HepG2 (cell line): ENCODE data around the gene CCDC148. TPM values are rescaled to one million over a fixed set of nuclear protein-coding genes. Genes with fewer than 3 reads are reported as not detected.
A peak's percentile ranks its signal among the peaks of the same experiment; 100 is the strongest.

Experiments
- DMAP1 ChIP-seq: IDR thresholded peaks from 2 replicates; pipeline ENCODE4 v1.6.1; 2016
- GATA4 ChIP-seq: sonication (generic); IDR thresholded peaks from 2 replicates; pipeline ENCODE4 v1.6.1; 2016; ENCODE audit warnings: antibody characterized with exemption, low read depth, borderline replicate concordance
- KAT8 ChIP-seq: IDR thresholded peaks from 2 replicates; pipeline ENCODE4 v1.6.1; 2016; ENCODE audit warnings: missing genetic modification reagents, missing compliant biosample characterization
- MEIS2 ChIP-seq: sonication (generic); formaldehyde crosslinking; IDR thresholded peaks from 2 replicates; pipeline ENCODE4 v1.9.0; 2021; ENCODE audit warnings: mild to moderate bottlenecking, missing genetic modification reagents
- MYPOP ChIP-seq: sonication (generic); formaldehyde crosslinking; IDR thresholded peaks from 2 replicates; pipeline ENCODE4 v1.8.1; 2023; ENCODE audit warnings: mild to moderate bottlenecking, moderate library complexity, missing genetic modification reagents
- NAIF1 ChIP-seq: sonication (generic); formaldehyde crosslinking; IDR thresholded peaks from 2 replicates; pipeline ENCODE4 v1.5.0; 2020; ENCODE audit warnings: mild to moderate bottlenecking, missing genetic modification reagents, borderline replicate concordance
- NFIC ChIP-seq: IDR thresholded peaks from 2 replicates; pipeline ENCODE4 v1.6.1; 2012; ENCODE audit warnings: mild to moderate bottlenecking, low read length, inconsistent platforms
- NR3C1 ChIP-seq: sonication (generic); formaldehyde crosslinking; IDR thresholded peaks from 2 replicates; pipeline ENCODE4 v1.4.0; 2020; ENCODE audit warnings: missing genetic modification reagents
- POLR2A ChIP-seq, 2 experiments: IDR thresholded peaks; 2 replicates each; pipeline ENCODE4 v1.6.1; 2011; ENCODE audit warnings: low read depth in 2 of 2, low read length in 2 of 2, mild to moderate bottlenecking in 1 of 2, moderate library complexity in 1 of 2; ENCODE audit not compliant: insufficient read depth in 1 of 2
- ZC3H13 ChIP-seq: sonication (generic); formaldehyde crosslinking; IDR thresholded peaks from 2 replicates; pipeline ENCODE4 v1.8.1; 2023; ENCODE audit warnings: mild to moderate bottlenecking, missing genetic modification reagents, moderate library complexity
- ZMYM3 ChIP-seq: sonication (generic); formaldehyde crosslinking; IDR thresholded peaks from 2 replicates; pipeline ENCODE4 v1.5.1; 2020; ENCODE audit warnings: mild to moderate bottlenecking, missing genetic modification reagents
- ZNF567 ChIP-seq: sonication (generic); formaldehyde crosslinking; IDR thresholded peaks from 2 replicates; pipeline ENCODE4 v1.8.1; 2023; ENCODE audit warnings: mild to moderate bottlenecking, missing genetic modification reagents, borderline replicate concordance
- ZNF580 ChIP-seq: IDR thresholded peaks from 2 replicates; pipeline ENCODE4 v1.6.1; 2016; ENCODE audit warnings: low read depth, borderline replicate concordance
- ZNF607 ChIP-seq: sonication (generic); formaldehyde crosslinking; IDR thresholded peaks from 2 replicates; pipeline ENCODE4 v1.5.1; 2020; ENCODE audit warnings: missing genetic modification reagents, mild to moderate bottlenecking, borderline replicate concordance
- ZNF75D ChIP-seq: sonication (generic); formaldehyde crosslinking; IDR thresholded peaks from 2 replicates; pipeline ENCODE4 v1.8.1; 2023; ENCODE audit warnings: missing genetic modification reagents, mild to moderate bottlenecking, borderline replicate concordance
- polyA plus RNA-seq, 8 experiments: library from polyadenylated mRNA; depleted of rRNA in 3 of 8; stranded (reverse) in 7 of 8; unstranded in 1 of 8; fragments of >200 nt; fragmentation: Illumina TruSeq in 4 of 8; extraction: Trizol in 4 of 8; gene quantifications; 2 replicates each; pipeline versions ENCODE4 v1.2.1 to v1.2.3, GENCODE V29; 2011 to 2016; ENCODE audit warnings: low read depth in 4 of 8, missing spikeins in 1 of 8, mixed read lengths in 1 of 8; ENCODE audit not compliant: insufficient read depth in 1 of 8
- total RNA-seq, 5 experiments: library from RNA; depleted of rRNA; stranded (reverse); fragments of >200 nt; fragmentation: Illumina TruSeq; extraction: Trizol; gene quantifications; 2 replicates each; pipeline ENCODE4 v1.2.3, GENCODE V29; 2016; ENCODE audit warnings: low read depth in 1 of 5
- TF ChIP-seq, protein P1 (sequence below): sonication (generic); formaldehyde crosslinking; IDR thresholded peaks from 2 replicates; pipeline ENCODE4 v1.5.0; 2020; ENCODE audit warnings: mild to moderate bottlenecking, missing genetic modification reagents, borderline replicate concordance
- TF ChIP-seq, protein P2 (sequence below): sonication (generic); formaldehyde crosslinking; conservative IDR thresholded peaks from 2 replicates; pipeline ENCODE4 v1.8.1; 2023; ENCODE audit warnings: missing genetic modification reagents
- TF ChIP-seq, protein P3 (sequence below), 2 experiments: fragments of 450-650 bp in 1 of 2; sonication (generic) in 1 of 2; formaldehyde crosslinking; IDR thresholded peaks; 2 replicates each; pipeline versions ENCODE4 v1.5.0 to v1.8.0; 2020 to 2022; ENCODE audit warnings: mild to moderate bottlenecking in 1 of 2, missing genetic modification reagents in 1 of 2
- TF ChIP-seq, protein P4 (sequence below): sonication (generic); formaldehyde crosslinking; IDR thresholded peaks from 2 replicates; pipeline ENCODE4 v1.4.0; 2020; ENCODE audit warnings: mild to moderate bottlenecking, missing genetic modification reagents
- TF ChIP-seq, protein P5 (sequence below): IDR thresholded peaks from 2 replicates; pipeline ENCODE4 v1.6.1; 2016; ENCODE audit warnings: mild to moderate bottlenecking

CCDC148 gene
- total and polyA plus RNA-seq, 2 of the 13 experiments (the other 11 are each of a cell fraction or from before 2014, with no cell fraction given): 0.30 to 0.49 TPM

DNA sequence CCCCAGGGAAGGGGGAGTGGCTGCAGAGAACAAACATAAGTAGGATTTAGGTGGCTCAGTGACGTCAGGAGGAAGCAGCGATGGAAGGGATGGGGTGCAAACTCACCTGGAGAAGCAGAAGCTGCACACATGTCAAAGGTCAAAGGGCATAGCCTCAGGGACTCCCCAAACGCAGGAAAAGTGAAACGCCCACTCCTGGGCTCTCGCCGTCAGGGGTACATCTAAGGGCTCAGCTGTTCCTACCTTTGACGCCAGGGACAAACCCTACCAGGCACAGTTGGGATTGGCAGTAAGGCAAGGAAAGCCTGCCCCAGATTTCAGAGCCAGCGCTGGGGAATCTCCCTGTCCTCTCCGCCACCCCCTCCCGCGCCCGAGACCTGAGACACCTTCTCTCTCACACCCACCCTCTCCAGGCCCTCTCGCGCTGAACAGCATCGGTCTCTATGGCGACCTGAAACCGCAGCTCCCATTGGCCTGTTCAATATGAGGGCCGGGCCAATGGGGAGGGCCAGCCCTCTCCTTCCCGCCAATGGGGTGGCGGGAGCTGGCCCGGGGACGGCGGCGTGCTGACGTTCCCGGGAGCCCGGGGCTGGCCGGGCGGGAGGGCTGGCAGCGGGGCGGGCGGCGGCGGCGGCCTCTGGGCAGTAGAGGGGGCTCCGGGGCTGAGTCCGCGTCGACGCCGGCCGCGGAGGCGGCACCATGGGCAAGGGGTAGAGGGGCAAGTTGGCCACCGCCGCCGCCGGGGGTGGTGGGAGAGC, at the start of gene CCDC148, which contains the start of gene PKP4 (continued):
- no peak for TF ChIP-seq ZNF580 (CRISPR knock-in tag)
- TF ChIP-seq ZNF607 (CRISPR knock-in tag): 0 out of 2 replicates have a peak, but pooled peaks have one; percentile 37
- TF ChIP-seq ZNF75D (CRISPR knock-in tag): no peak
- no peak for TF ChIP-seq GATA4
- TF ChIP-seq MYPOP (CRISPR knock-in tag): no peak
- peak in 1 of 2 experiments; percentile 50; a peak in 1 of 4 replicates for TF ChIP-seq POLR2A (IDR thresholded peaks at IDR 0.05; ENCODE audit: insufficient read depth in 1 of 2, low read depth in 2 of 2, low read length in 2 of 2)
- TF ChIP-seq NFIC: no peak
- TF ChIP-seq KAT8 (CRISPR knock-in tag): no peak
- TF ChIP-seq ZC3H13 (CRISPR knock-in tag): no peak
- no peak for TF ChIP-seq ZNF567 (CRISPR knock-in tag)
- TF ChIP-seq, protein P1, sequence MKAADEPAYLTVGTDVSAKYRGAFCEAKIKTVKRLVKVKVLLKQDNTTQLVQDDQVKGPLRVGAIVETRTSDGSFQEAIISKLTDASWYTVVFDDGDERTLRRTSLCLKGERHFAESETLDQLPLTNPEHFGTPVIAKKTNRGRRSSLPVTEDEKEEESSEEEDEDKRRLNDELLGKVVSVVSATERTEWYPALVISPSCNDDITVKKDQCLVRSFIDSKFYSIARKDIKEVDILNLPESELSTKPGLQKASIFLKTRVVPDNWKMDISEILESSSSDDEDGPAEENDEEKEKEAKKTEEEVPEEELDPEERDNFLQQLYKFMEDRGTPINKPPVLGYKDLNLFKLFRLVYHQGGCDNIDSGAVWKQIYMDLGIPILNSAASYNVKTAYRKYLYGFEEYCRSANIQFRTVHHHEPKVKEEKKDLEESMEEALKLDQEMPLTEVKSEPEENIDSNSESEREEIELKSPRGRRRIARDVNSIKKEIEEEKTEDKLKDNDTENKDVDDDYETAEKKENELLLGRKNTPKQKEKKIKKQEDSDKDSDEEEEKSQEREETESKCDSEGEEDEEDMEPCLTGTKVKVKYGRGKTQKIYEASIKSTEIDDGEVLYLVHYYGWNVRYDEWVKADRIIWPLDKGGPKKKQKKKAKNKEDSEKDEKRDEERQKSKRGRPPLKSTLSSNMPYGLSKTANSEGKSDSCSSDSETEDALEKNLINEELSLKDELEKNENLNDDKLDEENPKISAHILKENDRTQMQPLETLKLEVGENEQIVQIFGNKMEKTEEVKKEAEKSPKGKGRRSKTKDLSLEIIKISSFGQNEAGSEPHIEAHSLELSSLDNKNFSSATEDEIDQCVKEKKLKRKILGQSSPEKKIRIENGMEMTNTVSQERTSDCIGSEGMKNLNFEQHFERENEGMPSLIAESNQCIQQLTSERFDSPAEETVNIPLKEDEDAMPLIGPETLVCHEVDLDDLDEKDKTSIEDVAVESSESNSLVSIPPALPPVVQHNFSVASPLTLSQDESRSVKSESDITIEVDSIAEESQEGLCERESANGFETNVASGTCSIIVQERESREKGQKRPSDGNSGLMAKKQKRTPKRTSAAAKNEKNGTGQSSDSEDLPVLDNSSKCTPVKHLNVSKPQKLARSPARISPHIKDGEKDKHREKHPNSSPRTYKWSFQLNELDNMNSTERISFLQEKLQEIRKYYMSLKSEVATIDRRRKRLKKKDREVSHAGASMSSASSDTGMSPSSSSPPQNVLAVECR (CRISPR knock-in tag): no peak; the same call in 1 of the 2 replicates
- TF ChIP-seq, protein P2, sequence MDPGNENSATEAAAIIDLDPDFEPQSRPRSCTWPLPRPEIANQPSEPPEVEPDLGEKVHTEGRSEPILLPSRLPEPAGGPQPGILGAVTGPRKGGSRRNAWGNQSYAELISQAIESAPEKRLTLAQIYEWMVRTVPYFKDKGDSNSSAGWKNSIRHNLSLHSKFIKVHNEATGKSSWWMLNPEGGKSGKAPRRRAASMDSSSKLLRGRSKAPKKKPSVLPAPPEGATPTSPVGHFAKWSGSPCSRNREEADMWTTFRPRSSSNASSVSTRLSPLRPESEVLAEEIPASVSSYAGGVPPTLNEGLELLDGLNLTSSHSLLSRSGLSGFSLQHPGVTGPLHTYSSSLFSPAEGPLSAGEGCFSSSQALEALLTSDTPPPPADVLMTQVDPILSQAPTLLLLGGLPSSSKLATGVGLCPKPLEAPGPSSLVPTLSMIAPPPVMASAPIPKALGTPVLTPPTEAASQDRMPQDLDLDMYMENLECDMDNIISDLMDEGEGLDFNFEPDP: no peak
- TF ChIP-seq MEIS2 (CRISPR knock-in tag): no peak
- TF ChIP-seq, protein P3, sequence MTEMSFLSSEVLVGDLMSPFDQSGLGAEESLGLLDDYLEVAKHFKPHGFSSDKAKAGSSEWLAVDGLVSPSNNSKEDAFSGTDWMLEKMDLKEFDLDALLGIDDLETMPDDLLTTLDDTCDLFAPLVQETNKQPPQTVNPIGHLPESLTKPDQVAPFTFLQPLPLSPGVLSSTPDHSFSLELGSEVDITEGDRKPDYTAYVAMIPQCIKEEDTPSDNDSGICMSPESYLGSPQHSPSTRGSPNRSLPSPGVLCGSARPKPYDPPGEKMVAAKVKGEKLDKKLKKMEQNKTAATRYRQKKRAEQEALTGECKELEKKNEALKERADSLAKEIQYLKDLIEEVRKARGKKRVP (CRISPR knock-in tag; IDR thresholded peaks at IDR 0.05): no peak
- TF ChIP-seq DMAP1 (CRISPR knock-in tag): 0 out of 2 replicates have a peak, but pooled peaks have one; percentile 29
- no peak for TF ChIP-seq NAIF1 (CRISPR knock-in tag)
- TF ChIP-seq, protein P4, sequence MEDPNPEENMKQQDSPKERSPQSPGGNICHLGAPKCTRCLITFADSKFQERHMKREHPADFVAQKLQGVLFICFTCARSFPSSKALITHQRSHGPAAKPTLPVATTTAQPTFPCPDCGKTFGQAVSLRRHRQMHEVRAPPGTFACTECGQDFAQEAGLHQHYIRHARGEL (CRISPR knock-in tag): no peak
- TF ChIP-seq NR3C1 (CRISPR knock-in tag): no peak
- TF ChIP-seq, protein P5, sequence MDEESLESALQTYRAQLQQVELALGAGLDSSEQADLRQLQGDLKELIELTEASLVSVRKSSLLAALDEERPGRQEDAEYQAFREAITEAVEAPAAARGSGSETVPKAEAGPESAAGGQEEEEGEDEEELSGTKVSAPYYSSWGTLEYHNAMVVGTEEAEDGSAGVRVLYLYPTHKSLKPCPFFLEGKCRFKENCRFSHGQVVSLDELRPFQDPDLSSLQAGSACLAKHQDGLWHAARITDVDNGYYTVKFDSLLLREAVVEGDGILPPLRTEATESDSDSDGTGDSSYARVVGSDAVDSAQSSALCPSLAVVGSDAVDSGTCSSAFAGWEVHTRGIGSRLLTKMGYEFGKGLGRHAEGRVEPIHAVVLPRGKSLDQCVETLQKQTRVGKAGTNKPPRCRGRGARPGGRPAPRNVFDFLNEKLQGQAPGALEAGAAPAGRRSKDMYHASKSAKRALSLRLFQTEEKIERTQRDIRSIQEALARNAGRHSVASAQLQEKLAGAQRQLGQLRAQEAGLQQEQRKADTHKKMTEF (CRISPR knock-in tag): no peak
- TF ChIP-seq ZMYM3 (CRISPR knock-in tag): no peak
